Natural killer cell (primary cell): ENCODE measurements around the gene BCL2L14. TPM values are rescaled to one million over a fixed set of nuclear protein-coding genes. Genes with fewer than 3 reads are reported as not detected.

Experiments
- ATAC-seq, 3 donors: fragments of 150-1000 bp in 2 of 3; fragments of 200-7000 bp in 1 of 3; cut with Tn5 transposase; 1 replicate in 1 of 3; 2 replicates in 2 of 3; pipeline ENCODE4 v1.10.0; 2021; ENCODE audit warnings: mild to moderate bottlenecking in 2 of 3, moderate library complexity in 2 of 3
- DNase-seq, 2 donors: peaks; one replicate each; pipeline versions ENCODE4 v3.0.0 to v3.0.0-alpha.2; 2013 to 2021; ENCODE audit warnings: mixed read lengths in 1 of 2
- H3K27ac ChIP-seq: one replicate; pipeline ENCODE4 v1.5.1; 2013; ENCODE audit warnings: mild to moderate bottlenecking, low read length
- H3K27me3 ChIP-seq: one replicate; pipeline ENCODE4 v1.6.1; 2013; ENCODE audit warnings: low read length; ENCODE audit not compliant: control insufficient read depth, insufficient read depth
- H3K36me3 ChIP-seq: one replicate; pipeline ENCODE4 v1.6.1; 2013; ENCODE audit warnings: low read length; ENCODE audit not compliant: control insufficient read depth, insufficient read depth
- H3K4me1 ChIP-seq: one replicate; pipeline ENCODE4 v1.6.1; 2013; ENCODE audit warnings: low read length; ENCODE audit not compliant: control insufficient read depth, insufficient read depth
- H3K4me3 ChIP-seq: one replicate; pipeline ENCODE4 v1.5.1; 2013; ENCODE audit warnings: low read length
- H3K9me3 ChIP-seq: one replicate; pipeline ENCODE4 v1.6.1; 2013; ENCODE audit warnings: low read length; ENCODE audit not compliant: control insufficient read depth, insufficient read depth
- H3K27ac Mint-ChIP-seq, 2 donors: one replicate each; pipeline ENCODE4 v1.8.0; 2022; ENCODE audit warnings: mild to moderate bottlenecking in 2 of 2, mixed read lengths in 2 of 2, moderate library complexity in 1 of 2
- H3K27me3 Mint-ChIP-seq, 2 donors: one replicate each; pipeline ENCODE4 v1.8.0; 2022; ENCODE audit warnings: low read depth in 2 of 2, mixed read lengths in 2 of 2
- H3K36me3 Mint-ChIP-seq: one replicate; pipeline ENCODE4 v1.8.0; 2022; ENCODE audit warnings: mixed read lengths
- H3K4me1 Mint-ChIP-seq, 2 donors: one replicate each; pipeline ENCODE4 v1.8.0; 2022; ENCODE audit warnings: mixed read lengths in 2 of 2
- H3K4me3 Mint-ChIP-seq: one replicate; pipeline ENCODE4 v1.8.0; 2022; ENCODE audit warnings: mild to moderate bottlenecking, moderate library complexity, mixed read lengths
- H3K9me3 Mint-ChIP-seq, 2 donors: one replicate each; pipeline ENCODE4 v1.8.0; 2022; ENCODE audit warnings: mixed read lengths in 2 of 2
- WGBS: methylation state at CpG from one replicate; pipeline ENCODE4 v1.1.7; 2013; ENCODE audit warnings: missing lambda C conversion rate; ENCODE audit not compliant: insufficient coverage; 5-methylcytosine and 5-hydroxymethylcytosine counted together
- intact Hi-C: fragments of 100-400 bp; cut with micrococcal nuclease; formaldehyde crosslinking; loops from one replicate; pipeline ENCODE4 v1.14.2; 2022
- total RNA-seq, 4 donors: library from RNA; stranded (reverse); fragments of 120-200 nt in 1 of 4; gene quantifications; one replicate each; pipeline versions ENCODE4 v1.2.3 to v1.2.4, GENCODE V29; 2013 to 2022
- TF ChIP-seq, protein P1 (sequence below): fragments of 200-600 bp; IDR thresholded peaks from one replicate; pipeline ENCODE4 v1.8.0; 2022; ENCODE audit warnings: antibody characterized with exemption

BCL2L14 gene
- total RNA-seq, 3 donors from 2014 or later (not counting 1 experiment from before 2014, with no cell fraction given) = 0.49 TPM; not detected in 2

DNA sequence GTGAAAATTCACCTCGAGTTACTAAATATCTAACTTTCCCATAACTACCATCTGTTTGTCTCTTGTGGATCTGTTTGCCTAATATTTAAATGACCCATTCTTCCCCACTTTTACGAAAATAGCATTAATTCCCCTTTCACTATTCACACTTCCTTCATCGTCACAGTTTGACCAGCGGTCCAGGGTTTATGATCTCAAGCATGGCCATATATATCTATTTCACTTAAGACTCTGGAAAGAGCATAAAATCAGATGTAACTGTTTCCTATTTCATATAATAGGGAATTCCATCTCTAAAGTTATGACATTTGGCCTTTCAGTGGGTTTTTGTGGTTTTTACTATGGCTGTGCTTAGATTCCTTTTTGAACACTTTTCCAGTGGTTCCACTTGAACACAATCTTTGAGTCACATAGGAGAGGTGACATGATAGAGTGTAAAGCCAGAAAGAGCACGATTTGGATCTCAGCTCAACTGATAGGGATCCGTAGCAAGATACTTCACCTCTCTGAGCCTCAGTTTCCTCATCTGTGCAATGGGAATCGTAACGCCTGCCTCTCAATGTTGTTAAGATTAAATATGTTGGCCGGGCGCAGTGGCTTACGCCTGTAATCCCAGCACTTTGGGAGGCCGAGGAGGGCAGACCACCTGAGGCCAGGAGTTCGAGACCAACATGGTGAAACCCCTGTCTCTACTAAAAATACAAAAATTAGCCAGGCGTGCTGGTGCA is 754 bp upstream of the BCL2L14 start:
- H3K36me3 Mint-ChIP-seq = no peaks in the 10 kb centered on the region
- Histone ChIP-seq H3K4me1 (peaks cover 5% of the 10 kb centered on the region), H3K27me3 (no peaks in the 10 kb centered on the region), H3K9me3 (no peaks in the 10 kb centered on the region), H3K4me3 (no peak overlapping the region), H3K27ac (no peak overlapping the region), H3K36me3 (no peaks in the 10 kb centered on the region)
- DNase-seq = no peak
- H3K27ac Mint-ChIP-seq = no peak overlapping the region
- no peaks in the 10 kb centered on the region for H3K4me1 Mint-ChIP-seq
- H3K9me3 Mint-ChIP-seq = no peaks in the 10 kb centered on the region
- no peak for ATAC-seq
- TF ChIP-seq, protein P1, sequence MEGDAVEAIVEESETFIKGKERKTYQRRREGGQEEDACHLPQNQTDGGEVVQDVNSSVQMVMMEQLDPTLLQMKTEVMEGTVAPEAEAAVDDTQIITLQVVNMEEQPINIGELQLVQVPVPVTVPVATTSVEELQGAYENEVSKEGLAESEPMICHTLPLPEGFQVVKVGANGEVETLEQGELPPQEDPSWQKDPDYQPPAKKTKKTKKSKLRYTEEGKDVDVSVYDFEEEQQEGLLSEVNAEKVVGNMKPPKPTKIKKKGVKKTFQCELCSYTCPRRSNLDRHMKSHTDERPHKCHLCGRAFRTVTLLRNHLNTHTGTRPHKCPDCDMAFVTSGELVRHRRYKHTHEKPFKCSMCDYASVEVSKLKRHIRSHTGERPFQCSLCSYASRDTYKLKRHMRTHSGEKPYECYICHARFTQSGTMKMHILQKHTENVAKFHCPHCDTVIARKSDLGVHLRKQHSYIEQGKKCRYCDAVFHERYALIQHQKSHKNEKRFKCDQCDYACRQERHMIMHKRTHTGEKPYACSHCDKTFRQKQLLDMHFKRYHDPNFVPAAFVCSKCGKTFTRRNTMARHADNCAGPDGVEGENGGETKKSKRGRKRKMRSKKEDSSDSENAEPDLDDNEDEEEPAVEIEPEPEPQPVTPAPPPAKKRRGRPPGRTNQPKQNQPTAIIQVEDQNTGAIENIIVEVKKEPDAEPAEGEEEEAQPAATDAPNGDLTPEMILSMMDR = no peak
- H3K27me3 Mint-ChIP-seq = peaks cover 9 to 34% of the 10 kb centered on the region in 2 donors
- no peak overlapping the region for H3K4me3 Mint-ChIP-seq
- WGBS = 88% methylated on average over 14 of the region's 14 CpGs
- intact Hi-C loops = no loop called here

DNA sequence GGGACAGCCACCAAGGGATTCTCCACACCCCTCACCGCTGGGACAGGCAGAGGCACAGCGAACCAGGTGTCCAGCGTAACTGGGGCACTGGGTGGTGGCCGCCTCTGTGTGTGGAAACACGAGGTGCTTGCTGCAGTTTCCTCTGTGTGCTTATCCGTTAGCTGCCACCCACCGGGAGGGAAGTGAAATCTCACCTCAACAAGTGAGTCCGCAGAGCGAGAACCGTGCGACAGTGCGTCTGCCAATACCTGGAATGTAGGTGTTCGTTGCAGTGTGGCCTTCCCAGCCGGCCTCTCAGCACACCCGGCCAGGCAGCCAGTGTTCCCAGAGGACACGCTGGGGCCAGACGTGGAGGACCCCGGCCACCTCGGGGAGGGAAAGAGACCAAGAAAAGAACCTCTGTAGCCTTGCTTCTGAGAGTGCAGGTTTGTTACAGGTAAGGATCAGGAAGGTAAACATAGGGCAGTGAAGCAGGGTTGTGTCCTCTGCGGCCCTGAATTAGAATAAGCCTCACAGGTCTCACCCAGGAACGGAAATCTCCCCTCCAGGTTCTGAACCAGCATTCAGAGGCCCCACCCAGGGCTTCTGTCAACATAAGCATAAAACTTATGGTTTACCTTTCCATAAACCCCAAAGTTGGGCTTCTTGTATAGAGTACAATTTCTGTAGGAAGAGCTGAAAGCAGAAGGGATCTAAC is 1.5 kb downstream of the BCL2L14 start:
- Mint-ChIP-seq H3K36me3 (no peaks in the 10 kb centered on the region), H3K27ac (no peak overlapping the region), H3K4me3 (no peak overlapping the region), H3K27me3 (peaks cover 14 to 34% of the 10 kb centered on the region in 2 donors), H3K9me3 (no peaks in the 10 kb centered on the region), H3K4me1 (no peaks in the 10 kb centered on the region)
- no peak overlapping the region for H3K27ac ChIP-seq
- intact Hi-C loops = no loop called here
- H3K4me3 ChIP-seq = no peak overlapping the region
- peak in 1 of 3 donors; percentile 7 for ATAC-seq
- peaks cover 5% of the 10 kb centered on the region for H3K4me1 ChIP-seq
- DNase-seq = peak in 1 of 2 donors; percentile 64
- H3K27me3 ChIP-seq = no peaks in the 10 kb centered on the region
- TF ChIP-seq, protein P1 = no peak
- 55% methylated on average over 21 of the region's 21 CpGs for WGBS
- H3K36me3 ChIP-seq = no peaks in the 10 kb centered on the region
- no peaks in the 10 kb centered on the region for H3K9me3 ChIP-seq

DNA sequence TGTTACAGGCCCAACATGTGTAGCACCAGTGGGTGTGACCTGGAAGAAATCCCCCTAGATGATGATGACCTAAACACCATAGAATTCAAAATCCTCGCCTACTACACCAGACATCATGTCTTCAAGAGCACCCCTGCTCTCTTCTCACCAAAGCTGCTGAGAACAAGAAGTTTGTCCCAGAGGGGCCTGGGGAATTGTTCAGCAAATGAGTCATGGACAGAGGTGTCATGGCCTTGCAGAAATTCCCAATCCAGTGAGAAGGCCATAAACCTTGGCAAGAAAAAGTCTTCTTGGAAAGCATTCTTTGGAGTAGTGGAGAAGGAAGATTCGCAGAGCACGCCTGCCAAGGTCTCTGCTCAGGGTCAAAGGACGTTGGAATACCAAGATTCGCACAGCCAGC is 8.6 kb downstream of the BCL2L14 start:
- no peak overlapping the region for H3K27ac ChIP-seq
- H3K36me3 Mint-ChIP-seq = no peaks in the 10 kb centered on the region
- no peaks in the 10 kb centered on the region for H3K4me1 Mint-ChIP-seq
- peaks cover 8 to 12% of the 10 kb centered on the region in 2 donors for H3K27me3 Mint-ChIP-seq
- TF ChIP-seq, protein P1 = no peak
- no peak for DNase-seq
- no peaks in the 10 kb centered on the region for H3K27me3 ChIP-seq
- H3K9me3 Mint-ChIP-seq = no peaks in the 10 kb centered on the region
- WGBS = 85% methylated on average over 5 of the region's 5 CpGs
- no peak overlapping the region for H3K4me3 ChIP-seq
- no peaks in the 10 kb centered on the region for H3K36me3 ChIP-seq
- no peak overlapping the region for H3K27ac Mint-ChIP-seq
- ATAC-seq = no peak
- intact Hi-C loops = no loop called here
- H3K9me3 ChIP-seq = no peaks in the 10 kb centered on the region
- no peak overlapping the region for H3K4me3 Mint-ChIP-seq
- H3K4me1 ChIP-seq = no peaks in the 10 kb centered on the region
